Mesenteric fat pad (tissue), 1 donor: Measurements from ENCODE around the gene FAM210A. TPM values are rescaled to one million over a fixed set of nuclear protein-coding genes. Genes with fewer than 3 reads are reported as not detected.

Experiments used
- DNase-seq: peaks from one replicate; pipeline ENCODE4 v3.0.0-alpha.2; 2020; ENCODE audit warnings: low spot score
- total RNA-seq: library from RNA; stranded (reverse); fragmentation: NEBNext Ultra II Directional; extraction: Animal tissue kit (Norgen Biotek cat#: 25700); gene quantifications from one replicate; pipeline ENCODE4 v1.2.1, GENCODE V29; 2021
- donor health status: DM: yes; HTN: yes; CAD: no.

FAM210A gene
- total RNA-seq, 1 donor from 2014 or later: 17.3 TPM

DNA sequence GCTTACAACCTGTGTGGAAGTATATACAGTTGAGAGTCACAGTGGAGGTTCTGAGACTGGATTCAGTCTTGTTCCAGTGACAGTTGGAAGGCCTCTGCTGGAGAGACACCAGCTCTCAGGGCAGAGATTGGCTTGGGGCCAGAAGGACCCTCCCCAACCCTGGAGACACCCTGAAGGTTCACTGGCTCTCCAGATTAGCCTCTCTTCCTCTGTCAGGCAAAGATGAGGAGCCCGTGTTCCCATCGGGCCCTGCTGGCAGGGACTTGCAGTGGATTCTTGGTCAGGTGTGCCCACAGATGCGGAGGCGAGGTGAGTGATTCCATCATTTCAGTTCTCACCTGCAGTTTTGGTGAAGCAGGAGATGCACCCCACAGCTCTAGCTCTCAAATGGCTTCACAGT lies 78.6 kb downstream of the FAM210A start:
- DNase-seq: no peak

DNA sequence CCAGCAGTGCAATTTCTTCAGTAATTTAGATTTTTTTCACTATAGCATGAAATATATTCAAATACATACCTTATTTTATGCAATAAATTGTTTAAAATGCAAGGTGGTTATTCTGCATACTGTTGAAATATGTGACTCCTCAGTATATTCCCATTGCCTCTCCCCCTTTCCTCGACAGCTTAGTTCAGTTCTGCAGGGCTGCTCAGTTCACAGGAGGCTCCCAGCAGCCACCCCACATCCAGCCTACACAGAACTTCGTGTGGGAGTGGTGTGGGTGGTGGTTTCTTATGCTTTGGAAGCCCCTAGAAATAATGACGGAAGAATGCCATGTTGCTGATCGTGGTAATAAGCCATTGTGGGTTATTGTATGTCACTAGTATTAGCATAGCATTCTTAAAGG lies 79.7 kb downstream of the FAM210A start:
- no peak for DNase-seq

DNA sequence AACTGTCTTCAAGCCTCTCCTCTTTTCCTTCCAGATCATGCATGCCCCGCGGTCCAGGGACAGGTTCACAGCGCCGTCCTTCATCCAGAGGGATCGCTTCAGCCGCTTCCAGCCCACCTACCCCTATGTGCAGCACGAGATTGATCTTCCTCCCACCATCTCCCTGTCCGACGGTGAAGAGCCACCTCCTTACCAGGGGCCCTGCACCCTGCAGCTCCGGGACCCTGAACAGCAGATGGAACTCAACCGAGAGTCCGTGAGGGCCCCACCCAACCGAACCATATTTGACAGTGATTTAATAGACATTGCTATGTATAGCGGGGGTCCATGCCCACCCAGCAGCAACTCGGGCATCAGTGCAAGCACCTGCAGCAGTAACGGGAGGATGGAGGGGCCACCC lies 81.3 kb downstream of the FAM210A start:
- DNase-seq: no peak

DNA sequence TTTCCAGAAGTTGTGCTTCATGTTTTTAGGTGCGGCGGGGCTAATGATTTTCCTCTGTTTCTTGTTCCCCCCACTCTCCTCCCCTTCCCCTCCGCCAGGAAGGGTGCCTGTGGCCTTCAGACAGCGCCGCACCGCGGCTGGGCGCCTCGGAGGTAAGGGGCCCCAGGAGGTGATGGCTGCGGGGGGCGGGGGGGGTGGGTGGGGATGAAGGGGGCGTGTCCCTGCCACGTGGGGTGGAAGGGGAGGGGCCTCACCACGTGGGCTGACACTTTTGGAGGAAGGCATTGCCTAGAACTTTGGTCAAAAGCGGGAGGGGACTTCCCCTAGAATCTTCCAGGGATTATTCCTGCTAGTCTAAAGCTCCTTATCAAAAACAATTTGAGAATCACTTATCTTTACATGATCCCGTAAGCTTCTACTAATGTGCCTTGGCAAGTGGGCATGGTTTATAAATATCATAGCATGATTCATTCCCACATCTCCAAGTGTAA lies 83.1 kb downstream of the FAM210A start:
- DNase-seq: no peak

DNA sequence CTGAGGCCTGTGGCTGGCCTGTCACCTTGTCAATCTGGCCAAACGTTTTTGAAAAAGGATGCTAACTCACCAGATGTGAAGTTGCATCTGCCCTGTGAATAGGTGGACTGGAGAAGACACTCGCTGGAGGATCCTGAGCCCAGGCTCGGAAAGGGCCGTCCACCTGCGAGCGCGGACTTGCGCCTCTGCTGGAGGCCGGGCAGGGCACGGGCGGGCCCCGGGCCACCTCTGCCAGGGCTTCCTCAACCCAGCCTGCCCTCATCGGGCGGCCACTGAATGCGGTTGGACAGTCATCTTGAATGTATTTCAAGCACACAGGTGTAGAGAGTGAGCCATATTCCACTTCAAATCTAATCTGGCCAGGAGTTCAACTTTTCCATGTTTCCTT lies 83.9 kb downstream of the FAM210A start:
- DNase-seq: no peak

DNA sequence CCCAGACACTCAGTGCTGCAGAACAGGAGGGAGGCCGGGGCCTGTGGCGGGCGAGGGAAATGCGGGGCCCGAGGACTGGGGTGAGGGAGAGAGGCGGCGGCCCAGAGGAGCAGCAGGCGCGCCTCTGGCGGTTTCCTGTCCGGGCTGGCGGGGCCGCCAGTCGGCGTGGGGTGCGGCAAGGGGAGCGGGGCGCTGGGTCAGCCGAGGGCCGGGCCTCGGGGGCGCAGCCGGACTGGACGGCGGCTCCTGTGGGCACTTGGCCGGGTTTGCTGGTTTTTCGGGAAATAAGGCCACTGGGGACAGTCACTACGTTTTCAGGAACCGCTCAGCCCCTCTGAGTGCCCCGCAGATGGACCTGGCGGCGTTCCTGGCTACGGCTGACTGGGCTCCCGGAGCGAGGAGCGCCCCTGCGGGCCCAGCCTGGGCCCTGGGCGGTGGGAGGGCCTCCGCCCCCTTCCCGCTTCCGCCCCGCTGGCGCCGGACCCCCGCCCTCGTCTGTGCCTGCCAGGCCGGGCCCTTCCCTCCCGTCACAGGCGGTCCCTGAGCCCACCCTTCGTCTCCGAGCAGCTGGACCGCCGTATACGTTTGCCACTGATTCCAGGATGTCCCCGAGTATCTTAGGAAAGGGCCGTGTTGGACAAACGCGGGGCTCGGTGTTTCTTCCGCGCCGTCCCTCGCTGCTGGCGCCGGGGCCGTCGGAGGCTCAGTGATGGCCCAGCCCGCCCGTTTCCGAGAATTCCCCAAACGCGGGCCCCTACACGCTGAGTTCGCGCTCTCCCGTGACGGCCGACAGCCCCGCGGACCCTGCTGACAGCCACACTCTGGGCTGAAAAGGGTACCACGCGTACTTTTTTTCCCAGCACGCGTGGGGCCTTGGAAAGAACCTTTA lies 84.6 kb downstream of the FAM210A start:
- DNase-seq: no peak

DNA sequence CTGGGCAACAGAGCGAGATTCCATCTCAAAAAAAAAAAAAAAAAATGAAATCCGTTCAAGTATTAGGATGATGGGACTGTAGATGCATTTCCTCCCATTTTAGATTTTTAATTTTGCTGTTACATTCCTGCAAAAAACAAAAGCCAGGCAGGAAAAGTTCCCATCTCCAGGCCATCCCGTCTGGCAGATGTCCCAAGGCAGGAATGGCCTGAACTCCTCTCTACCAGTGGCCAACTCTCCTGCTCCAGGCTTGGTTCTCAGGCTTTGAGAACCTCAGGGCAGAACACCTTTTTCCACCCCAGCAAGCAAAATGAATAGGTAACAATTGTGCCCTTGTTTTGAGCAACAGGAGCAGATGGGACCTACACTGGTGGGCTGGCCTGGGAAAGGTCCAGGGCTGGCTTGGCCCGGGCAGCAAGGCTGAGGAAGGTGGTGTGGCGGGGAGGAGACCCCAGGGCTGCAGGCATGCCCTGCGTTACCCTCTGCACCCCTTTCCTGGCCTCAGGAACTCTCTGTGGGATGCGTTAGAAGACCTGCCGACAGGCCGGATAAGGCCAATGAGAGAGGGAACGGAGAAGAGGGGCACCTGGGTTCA lies 86.0 kb downstream of the FAM210A start:
- no peak for DNase-seq

DNA sequence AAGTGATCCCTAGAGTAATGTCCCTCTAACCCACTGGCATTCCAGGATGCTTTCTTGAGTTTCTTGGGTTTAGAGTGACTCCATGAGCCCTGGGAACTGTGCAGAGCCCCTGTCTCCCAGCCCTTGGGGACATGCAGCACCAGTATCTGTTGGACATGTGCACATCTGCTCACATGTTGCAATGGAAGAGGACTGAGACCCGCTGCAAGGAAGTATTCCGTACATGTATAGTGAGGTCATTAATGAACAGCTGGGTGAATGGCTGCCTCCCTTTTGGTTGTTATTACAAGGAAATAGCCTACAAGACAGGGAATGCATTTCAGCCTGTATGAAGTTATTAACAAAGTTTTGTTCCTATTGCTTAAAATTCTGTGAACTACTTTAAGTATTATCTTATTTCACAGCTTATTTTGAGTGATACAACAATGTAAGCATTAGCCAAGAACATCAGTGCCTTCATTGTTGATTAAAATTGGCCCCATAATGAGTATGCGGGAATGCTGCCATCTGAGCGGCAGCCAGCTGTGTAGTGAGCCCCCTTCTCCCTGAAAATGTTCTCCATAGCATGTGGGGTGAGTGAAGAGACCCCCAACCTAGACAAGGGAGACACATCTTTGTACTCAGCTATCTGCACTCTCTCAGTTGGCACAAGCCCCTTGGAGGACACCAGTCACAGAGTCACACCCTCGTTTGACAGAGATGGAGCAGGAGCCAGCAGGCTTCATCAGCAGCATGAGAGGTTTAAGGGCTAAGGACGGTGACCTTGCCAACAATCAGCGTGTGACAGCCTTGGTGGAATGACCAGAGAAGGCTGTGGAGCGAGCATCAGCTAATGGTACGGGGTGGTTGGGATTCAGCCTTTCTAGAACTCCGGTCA lies 87.4 kb downstream of the FAM210A start:
- no peak for DNase-seq

DNA sequence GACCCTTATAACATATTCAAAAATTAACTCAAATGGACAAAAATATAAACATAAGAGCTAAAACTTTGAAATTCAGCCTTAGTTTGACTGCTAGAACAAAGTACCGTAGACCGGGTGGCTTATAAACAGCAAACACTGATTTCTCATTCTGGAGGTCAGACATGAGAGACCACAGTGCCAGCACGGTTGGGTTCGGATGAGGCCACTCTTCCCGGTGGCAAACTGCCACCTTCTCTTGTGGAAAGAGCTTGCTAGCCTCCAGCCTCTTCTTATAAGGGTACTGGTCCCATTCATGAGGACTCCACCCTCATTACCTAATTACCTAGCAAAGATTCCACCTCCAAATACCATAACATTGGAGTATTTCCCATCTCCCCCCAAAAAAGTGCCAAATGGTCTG lies 91.3 kb downstream of the FAM210A start:
- DNase-seq: no peak

DNA sequence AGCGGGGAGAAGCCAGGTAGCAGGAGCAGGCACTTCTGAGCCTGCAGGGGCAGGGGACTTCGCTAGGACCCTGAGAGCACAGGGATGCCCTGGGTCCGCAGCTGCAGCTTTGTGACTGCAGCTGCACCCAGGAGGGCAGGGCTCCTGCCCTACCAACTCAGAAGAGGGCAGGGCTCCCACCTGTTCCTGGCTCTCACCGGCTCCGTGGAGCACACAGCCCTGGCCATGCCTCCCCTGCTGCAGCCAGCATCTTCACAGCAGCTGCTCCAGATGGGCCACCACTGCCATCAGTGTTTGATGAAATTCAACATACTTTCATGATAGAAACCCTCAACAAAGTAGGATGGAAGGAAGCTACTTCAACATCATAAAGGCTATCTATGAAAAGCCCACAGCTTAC lies 92.7 kb downstream of the FAM210A start:
- DNase-seq: no peak

DNA sequence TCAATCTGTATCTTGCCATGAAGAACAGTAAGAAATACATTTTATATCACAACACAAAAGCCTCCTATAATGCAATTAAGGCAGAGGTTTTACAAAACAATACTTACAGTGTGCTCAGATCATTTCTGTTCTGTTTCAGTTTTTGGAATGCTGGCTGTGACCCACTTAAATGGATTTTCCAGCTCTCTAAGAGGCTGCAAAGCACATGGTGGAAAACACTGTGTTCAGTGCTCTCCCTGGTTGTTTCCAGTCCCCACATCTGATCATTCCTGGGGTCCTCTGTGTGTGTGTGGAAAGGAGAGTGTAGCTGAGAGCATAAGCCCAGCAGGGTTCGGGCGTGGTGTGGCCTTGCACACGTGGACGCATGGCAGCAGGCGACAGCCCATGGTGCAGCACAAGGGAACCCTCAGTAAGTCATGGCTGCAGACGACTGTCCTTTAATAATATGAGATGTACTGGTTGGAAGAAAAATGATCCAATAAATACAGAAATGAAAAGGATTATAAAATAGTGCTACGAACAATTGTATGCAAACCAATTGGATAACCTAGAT lies 95.6 kb downstream of the FAM210A start:
- DNase-seq: no peak

DNA sequence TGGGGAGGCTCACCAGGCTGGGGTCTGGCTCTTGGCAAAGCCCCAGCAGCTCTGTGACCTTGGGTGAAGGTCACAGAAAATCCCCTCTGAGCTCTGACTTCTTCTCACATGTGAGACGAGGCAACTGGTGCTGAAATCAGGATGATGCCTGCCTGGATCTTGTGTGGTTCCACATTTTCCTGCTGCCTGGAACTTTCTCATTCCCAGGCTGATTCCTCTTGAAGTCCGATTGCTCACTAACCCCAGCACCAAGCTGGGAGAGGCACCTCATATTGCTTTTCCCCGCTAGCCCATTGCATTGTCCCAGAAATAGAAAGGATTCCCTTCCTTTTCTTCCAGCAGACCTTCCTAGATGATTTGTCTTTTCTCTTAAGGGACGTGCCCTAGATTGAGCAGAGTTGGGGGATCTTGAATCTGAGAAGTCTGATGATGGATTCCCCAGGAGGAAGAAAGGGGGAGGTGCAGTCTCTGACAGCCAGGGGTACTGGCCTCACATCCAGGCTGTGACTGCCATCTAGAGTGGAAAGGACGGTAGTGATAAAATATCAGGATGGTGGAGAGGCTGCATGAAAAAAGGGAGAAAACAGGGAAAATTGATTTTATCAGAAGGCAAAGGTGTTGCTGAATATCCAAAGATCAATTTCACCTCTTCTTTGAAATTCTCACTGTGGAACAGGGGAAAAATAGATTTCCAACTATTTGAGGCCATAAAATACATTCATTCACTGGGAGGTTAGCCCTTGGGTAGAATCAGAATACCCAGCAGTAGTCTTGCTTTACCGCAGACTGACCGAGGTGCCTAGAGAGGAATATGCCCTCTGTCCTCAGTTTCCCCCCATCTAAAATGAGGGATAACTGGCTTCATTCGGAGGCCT lies 96.3 kb downstream of the FAM210A start:
- DNase-seq: no peak

DNA sequence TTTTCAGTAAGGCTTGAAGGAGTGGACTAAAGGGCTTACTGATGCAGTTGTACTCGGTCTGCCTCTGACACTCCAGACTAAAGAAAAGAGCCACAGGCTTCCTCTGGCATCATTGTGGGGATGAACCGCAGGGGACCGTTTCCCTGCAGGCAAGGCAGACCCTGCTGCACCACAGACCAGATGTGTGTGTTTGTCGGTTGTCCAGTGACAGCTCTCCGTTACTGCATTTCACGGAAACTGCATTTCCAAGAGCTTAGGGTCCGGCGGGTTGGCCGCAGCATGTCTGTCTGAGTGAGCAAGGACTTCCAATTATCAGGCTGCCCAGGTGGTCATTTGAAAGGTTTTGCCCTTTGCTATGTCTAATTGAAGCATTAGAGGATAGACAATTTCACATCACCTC lies 98.1 kb downstream of the FAM210A start:
- no peak for DNase-seq

DNA sequence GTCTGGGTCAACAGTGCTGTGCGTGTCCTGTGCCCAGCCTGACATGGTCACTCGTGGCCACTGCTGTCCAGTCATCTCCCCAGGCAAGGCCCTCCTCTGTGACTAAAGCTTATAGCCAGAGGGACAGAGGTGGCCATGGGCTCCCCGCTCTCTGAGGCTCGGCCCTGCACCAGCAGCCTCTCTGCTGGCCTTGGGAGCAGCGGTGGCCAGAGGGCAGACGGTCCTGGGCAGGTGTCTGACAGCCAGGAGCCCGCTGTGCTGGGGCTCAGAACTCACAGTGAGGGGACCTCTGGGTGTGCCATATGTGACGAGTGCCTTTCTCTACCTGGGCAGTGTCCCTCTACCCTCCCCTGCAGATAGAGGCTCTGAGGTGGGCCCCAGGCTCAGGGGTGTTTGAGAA lies 98.7 kb downstream of the FAM210A start:
- DNase-seq: no peak

DNA sequence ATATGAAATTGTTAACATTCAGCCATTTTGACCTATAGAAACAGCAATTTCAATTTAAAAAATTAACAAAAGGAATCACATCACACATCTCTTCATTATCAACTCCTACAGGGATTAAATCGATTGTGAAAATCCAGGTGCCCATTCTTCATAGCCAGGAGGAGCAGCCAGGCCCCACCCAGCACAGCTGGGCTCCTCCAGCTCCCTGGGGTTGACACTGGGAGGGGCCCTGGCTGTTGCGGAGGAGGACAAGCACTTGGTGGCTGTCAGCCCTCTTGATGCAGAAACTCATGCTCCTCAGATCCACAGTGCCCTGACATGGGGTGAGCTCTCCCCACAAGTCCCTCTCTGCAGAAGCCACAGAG lies 99.8 kb downstream of the FAM210A start:
- no peak for DNase-seq

DNA sequence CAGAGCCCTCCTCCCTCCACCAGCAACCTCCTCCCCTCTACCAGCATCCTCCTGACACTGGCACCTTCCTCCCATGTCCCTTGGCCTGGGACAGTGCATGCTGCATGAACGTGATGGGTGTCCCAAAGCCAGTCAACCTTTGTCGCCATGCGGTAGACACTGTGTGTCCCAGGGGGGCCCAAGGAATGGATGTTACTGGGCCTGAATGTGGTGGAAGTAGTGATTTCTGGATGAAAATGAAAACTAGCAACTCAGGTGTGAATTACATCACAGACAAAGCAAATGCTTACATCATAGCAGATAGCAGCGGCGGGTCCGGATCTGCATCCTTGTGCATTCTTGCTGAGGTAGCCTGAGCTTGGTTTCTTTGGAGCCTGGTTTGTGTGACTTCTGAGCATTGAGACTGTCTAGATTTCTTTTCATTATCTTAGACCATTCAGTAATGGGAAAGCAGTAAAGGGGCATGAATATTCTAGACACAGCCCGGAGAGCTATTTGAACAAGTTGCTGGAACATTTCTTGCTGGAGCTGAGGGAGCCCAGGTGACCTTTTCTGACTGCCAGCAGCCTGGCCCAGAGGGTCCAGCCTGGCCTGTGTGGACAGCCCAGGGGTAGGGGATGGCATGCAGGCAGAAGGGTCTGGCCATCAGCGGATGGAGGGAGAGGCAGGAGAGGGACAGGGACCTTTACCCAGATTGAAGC lies 100.4 kb downstream of the FAM210A start:
- no peak for DNase-seq

DNA sequence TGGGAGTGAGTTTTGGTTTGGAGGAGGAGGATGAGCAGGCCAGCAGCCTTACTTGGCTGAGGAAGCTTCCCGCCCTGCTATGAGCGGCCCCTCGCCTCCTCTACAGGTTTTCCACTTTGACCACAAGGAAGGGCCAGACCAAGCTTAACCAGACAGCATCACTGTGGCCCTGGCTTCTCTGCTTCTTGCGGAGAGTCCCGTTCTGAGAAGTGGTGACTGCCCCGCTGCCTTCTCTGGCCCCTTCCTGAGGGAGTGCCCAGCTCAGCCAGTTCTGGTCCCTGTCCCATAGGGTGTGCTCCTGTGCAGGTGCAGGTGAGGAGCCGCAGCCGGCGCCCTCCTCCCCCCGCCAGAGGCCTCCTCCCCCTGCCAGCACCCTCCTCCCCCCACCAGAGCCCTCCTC lies 101.0 kb downstream of the FAM210A start:
- DNase-seq: no peak

DNA sequence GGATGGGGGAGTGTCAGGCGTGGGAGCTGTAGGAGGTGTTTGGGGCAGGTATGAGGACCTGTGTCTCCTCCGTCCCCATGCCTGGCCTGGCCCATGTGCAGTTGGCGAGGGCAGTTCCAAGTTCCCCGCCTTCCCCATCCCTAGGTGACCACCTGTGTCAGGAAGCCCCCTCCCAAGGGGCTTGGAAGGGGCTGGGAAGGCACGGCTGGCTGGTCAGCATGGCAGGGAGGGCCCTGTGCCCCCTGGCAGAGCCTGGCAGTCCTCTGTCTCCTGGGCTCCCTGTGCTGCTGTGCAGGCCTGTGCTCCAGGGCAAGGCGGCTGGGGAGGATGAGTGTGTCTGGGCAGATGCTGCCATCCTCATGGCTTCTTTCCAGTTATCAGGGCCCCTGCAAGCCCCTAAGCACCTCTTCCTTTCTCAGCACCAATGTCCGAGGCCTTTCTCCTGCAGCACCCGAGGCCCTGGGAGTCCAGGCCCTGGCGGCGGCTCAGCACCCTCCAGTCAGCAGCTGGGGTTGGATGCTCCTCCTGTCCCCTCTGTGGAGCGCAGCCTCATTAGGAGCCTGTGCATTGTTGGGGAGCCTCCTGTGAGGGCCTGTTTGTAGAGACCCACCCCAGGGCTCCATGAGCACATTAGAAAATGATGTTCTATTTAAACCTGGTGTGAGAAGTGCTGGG lies 101.7 kb downstream of the FAM210A start:
- no peak for DNase-seq

DNA sequence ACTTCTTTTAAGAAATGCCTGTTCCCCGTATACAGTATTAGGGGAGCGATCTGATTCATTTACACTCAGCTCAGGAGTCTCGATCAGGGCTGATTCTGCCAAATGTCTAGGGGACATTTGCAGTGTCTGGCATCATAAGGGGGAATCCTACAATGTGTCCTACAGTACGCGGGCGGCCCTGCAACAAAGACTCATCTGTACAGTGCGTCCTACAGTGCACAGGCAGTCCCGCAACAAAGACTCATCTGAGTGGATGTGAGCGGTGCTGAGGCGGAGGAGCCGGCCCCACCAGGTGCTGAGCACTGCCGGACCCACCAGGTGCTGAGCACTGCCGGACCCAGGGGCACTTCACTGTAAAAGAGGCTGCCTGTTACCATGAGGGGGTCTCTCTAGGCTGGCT lies 102.5 kb downstream of the FAM210A start:
- no peak for DNase-seq
